NCI-H2196 treated with DMSO at 0.1 percent for 48 hours (cell line): ENCODE results near the gene LTBP4.
"Not testable (repeated sequence)": the region's sequence is repeated elsewhere in the genome, so short reads cannot be mapped to it uniquely, and the experiment has no call there.

Source experiments
- DNase-seq: peaks from one replicate; lab custom pipeline; 2025; ENCODE audit not compliant: unreplicated experiment; lab: John Stamatoyannopoulos, UW

Gene LTBP4

GRCh38 chr19:40624369-40625153, 23.4 kb downstream of the LTBP4 start:
- not testable (repeated sequence) for DNase-seq

GRCh38 chr19:40625406-40626120, 24.4 kb downstream of the LTBP4 start:
- no peak for DNase-seq

- DNase-seq, result no peak
Observed at GRCh38 chr19:40626918-40627317, 25.7 kb downstream of the LTBP4 start.

- DNase-seq, result no peak
Observed at GRCh38 chr19:40627486-40628279, 26.5 kb downstream of the LTBP4 start.

DNA sequence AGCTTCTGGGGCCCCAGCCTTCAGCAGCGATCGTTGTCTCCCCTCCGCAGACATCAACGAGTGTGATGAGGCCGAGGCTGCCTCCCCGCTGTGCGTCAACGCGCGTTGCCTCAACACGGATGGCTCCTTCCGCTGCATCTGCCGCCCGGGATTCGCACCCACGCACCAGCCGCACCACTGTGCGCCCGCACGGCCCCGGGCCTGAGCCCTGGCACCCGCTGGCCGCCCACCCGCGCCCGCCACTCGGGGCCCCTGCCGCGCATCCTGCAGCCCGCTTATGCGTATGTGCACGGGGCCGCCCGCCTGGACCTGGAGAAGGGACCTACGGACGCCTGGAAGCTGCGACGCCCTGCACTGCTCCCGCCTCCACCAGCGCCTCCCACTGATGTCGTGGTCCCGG, 28.2 kb downstream of the LTBP4 start:
- DNase-seq, result no peak

- DNase-seq, result no peak
Observed at GRCh38 chr19:40630571-40631160, 29.5 kb downstream of the LTBP4 start.

DNA sequence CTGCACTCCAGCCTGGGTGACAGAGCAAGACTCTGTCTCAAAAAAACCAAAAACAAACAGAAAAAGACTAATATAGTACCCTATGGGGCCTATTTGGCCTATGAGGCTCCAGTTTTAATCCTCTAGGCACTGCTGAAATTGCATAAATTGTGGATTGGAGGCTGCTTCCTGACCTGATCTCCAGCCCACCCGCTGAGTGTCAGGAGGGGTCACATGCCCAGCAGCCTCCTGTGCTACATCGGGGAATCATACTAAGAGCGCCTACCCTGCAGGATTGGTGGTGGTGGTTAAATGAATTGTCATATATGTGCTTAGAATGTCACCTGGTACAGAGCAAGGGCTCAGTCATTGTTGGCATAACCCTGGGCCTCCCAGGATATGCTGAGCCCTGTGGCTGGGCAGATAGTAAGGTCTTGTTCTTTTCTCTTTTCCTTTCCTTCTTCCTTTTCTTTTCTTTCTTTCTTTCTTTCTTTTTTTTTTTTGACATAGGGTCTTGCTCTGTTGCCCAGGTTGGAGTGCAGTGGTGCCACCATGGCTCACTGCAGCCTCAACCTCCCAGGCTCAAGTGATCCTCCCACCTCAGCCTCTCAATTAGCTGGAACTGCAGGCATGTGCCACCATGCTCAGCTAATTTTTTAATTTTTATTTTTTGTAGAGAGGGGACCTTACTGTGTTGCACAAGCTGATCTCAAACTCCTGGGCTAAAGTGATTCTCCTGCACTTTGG, 31.3 kb downstream of the LTBP4 start:
- DNase-seq, result no peak

DNA sequence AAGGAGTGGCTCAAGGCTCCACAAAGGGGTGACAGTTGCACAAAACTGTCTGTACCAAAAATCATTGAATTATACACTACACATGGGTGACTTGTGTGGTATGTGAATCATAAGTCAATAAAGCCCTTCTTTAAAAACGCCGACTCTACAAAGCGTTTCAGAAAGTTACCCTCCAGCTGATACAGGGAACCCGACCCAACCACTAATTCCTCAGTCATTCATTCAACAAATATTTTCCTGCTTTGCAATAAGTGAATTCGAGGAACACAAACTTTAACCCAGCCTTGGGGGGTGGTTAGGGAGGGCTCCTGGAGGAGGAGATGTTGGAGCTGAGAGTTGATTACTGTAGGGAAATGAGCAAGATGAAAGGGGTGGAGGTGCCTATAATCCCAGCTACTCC, 32.0 kb downstream of the LTBP4 start:
- no peak for DNase-seq

DNA sequence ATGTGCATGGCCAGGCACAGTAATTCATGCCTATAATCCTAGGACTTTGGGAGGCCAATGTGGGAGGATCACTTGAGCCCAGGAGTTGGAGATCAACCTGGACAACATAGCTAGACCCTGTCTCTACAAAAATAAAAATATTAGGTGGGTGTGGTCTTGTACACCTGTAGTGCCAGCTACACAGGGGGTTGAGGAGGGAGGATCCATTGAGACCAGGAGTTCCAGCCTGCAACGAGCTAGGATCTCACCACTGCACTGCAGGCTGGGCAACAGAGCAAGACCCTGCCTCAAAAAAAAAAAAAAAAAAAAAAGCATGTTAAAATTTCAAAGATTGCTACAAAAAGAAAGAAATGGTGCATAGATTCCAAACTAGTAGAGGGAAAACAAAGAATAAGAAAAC, 37.2 kb downstream of the LTBP4 start:
- DNase-seq, result no peak

GRCh38 chr19:40639638-40639982, 38.4 kb downstream of the LTBP4 start:
- DNase-seq, result no peak

GRCh38 chr19:40640744-40641143, 39.6 kb downstream of the LTBP4 start:
- no peak for DNase-seq

DNA sequence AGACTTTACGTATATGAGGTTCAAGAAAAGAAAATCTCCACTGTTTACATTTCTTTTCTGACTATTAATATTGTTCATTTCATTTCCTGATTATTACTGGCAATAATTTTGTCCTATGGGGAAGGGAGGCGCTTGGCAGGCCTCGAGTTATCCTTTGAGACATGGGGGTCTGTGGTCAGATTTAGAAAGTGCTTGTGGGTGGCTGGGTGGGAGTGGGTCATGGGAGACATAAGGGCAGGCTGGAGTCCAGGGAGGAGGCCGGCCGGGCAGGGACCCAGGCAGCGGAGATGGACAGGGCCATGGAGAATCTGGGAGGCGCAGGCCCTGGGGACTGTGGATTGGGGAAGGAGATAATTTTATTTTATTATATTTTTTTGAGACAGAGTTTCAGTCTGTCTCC, 40.1 kb downstream of the LTBP4 start:
- DNase-seq, result no peak

- DNase-seq, result no peak
Observed at GRCh38 chr19:40642051-40642706, 41.0 kb downstream of the LTBP4 start.

DNA sequence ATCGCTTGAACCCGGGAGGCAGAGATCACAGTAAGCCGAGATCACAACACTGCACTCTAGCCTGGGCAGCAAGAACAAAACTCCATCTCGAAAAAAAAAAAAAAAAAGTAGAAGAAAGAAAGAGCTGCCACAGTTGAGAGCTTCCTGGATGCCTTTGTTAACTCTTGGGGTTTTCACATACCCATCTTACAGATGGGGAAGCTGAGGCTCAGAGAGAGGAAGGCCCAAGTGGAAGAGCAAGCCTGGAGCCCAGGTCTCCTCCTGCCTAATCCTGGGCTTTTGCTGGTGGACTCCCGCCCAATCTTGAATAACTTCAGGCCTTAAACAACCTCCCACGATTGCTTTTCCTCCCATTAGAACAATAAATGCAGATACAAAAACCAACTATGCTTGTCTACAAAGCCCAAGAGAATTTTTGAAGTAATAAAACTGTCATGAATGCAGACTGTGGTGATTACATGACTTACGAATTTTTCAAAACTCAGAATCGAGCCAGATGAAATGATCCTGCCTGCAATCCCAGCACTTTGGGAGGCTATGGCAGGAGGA, 41.7 kb downstream of the LTBP4 start:
- DNase-seq, result no peak

GRCh38 chr19:40646743-40647254, 45.6 kb downstream of the LTBP4 start:
- no peak for DNase-seq

GRCh38 chr19:40649903-40650675, 48.9 kb downstream of the LTBP4 start:
- DNase-seq, result not testable (repeated sequence)

GRCh38 chr19:40650749-40651305, 49.7 kb downstream of the LTBP4 start:
- DNase-seq, result no peak

GRCh38 chr19:40652303-40652702, 51.1 kb downstream of the LTBP4 start:
- not testable (repeated sequence) for DNase-seq

- DNase-seq, result not testable (repeated sequence)
Observed at GRCh38 chr19:40655684-40656083, 54.5 kb downstream of the LTBP4 start.
